ENCODE measurements around the gene SOX15. TPM values are rescaled to one million over a fixed set of nuclear protein-coding genes. Genes with fewer than 3 reads are reported as not detected.
"Not testable (repeated sequence)": the region's sequence is repeated elsewhere in the genome, so short reads cannot be mapped to it uniquely, and the experiment has no call there.

The SOX15 gene
- total RNA-seq, 1 donor from 2014 or later: 18.7 TPM

GRCh38 chr17:7629939-7630571, 40.2 kb upstream of the SOX15 start, which contains the start of gene SHBG:
TSS of gene SHBG (plus strand) at chr17:7630135. CDS start at chr17:7630173, 38 bp downstream.
- TF ChIP-seq, protein P1, sequence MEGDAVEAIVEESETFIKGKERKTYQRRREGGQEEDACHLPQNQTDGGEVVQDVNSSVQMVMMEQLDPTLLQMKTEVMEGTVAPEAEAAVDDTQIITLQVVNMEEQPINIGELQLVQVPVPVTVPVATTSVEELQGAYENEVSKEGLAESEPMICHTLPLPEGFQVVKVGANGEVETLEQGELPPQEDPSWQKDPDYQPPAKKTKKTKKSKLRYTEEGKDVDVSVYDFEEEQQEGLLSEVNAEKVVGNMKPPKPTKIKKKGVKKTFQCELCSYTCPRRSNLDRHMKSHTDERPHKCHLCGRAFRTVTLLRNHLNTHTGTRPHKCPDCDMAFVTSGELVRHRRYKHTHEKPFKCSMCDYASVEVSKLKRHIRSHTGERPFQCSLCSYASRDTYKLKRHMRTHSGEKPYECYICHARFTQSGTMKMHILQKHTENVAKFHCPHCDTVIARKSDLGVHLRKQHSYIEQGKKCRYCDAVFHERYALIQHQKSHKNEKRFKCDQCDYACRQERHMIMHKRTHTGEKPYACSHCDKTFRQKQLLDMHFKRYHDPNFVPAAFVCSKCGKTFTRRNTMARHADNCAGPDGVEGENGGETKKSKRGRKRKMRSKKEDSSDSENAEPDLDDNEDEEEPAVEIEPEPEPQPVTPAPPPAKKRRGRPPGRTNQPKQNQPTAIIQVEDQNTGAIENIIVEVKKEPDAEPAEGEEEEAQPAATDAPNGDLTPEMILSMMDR (conservative IDR thresholded peaks at IDR 0.05; ENCODE audit: low read depth, low read length): no peak
- H3K4me3 ChIP-seq (ENCODE audit: low read depth, low read length): no peak within 1 kb of the TSS
- DNase-seq (ENCODE audit: low read depth): no peak

- peak within 1 kb of the TSS; percentile 90 for H3K4me3 ChIP-seq (ENCODE audit: low read depth, low read length)
- DNase-seq (ENCODE audit: low read depth): peak; percentile 56
- TF ChIP-seq, protein P1 (conservative IDR thresholded peaks at IDR 0.05; ENCODE audit: low read depth, low read length): no peak
Measured at GRCh38 chr17:7627250-7628121, 37.6 kb upstream of the SOX15 start, which contains the start of gene SAT2. TSS of gene SAT2 (minus strand) at chr17:7627821. CDS start at chr17:7627635, 186 bp downstream.

GRCh38 chr17:7626956-7627249, 37.0 kb upstream of the SOX15 start:
- no peak for DNase-seq (ENCODE audit: low read depth)
- TF ChIP-seq, protein P1 (conservative IDR thresholded peaks at IDR 0.05; ENCODE audit: low read depth, low read length): no peak
- H3K4me3 ChIP-seq (ENCODE audit: low read depth, low read length): peak overlapping the region; percentile 90

- DNase-seq (ENCODE audit: low read depth): no peak
- TF ChIP-seq, protein P1 (conservative IDR thresholded peaks at IDR 0.05; ENCODE audit: low read depth, low read length): no peak
- peak overlapping the region; percentile 90 for H3K4me3 ChIP-seq (ENCODE audit: low read depth, low read length)
Measured at GRCh38 chr17:7626307-7626706, 36.4 kb upstream of the SOX15 start.

DNA sequence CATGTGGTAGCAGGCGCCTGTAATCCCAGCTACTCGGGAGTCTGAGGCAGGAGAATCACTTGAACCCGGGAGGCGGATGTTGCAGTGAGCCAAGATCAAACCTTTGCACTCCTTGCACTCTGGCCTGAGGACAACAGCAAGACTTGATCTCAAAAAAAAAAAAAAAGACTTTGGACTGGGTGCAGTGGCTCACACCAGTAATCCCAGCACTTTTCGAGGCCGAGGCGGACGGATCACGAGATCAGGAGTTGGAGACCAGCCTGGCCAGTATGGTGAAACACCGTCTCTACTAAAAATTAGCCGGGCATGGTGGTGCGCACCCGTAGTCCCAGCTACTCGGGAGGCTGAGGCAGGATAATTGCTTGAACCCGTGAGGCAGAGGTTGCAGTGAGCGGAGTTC, 35.9 kb upstream of the SOX15 start:
- not testable (repeated sequence) for H3K4me3 ChIP-seq (ENCODE audit: low read depth, low read length); DNase-seq (ENCODE audit: low read depth)

DNA sequence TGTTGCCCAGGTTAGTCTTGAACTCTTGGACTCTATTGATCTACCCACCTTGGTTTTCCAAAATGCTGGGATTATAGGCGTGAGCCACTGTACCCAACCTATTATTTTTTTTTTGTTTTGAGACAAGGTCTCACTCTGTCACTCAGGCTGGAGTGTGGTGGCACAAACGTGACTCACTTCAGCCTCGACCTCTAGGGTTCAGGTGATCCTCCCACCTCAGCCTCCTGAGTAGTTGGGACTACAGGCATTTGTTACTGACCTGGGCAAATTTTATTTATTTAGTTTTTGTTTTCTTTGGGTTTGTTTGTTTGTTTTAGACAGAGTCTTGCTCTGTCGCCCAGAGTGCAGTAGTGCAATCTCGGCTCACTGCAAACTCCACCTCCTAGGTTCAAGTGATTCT, 33.8 kb upstream of the SOX15 start:
- TF ChIP-seq, protein P1 (conservative IDR thresholded peaks at IDR 0.05; ENCODE audit: low read depth, low read length): no peak
- DNase-seq (ENCODE audit: low read depth): no peak
- H3K4me3 ChIP-seq (ENCODE audit: low read depth, low read length): no peak overlapping the region

DNA sequence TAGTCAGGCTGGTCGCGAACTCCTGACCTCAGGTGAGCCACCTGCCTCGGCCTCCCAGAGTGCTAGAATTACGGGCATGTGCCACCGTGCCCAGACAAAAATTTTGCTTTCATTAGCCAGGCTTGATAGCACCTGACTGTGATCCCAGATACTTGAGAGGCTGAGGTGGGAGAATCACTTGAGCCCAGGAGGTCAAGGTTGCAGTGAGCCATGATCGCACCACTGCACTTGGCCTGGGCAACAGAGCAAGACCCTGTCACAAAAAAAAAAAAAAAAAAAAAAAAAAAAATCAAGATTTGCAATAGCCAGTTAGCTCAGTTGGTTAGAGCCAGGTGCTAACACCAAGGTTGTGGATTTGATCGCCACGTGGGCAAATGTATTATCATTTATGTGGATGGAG, 30.9 kb upstream of the SOX15 start:
- no peak overlapping the region for H3K4me3 ChIP-seq (ENCODE audit: low read depth, low read length)
- TF ChIP-seq, protein P1 (conservative IDR thresholded peaks at IDR 0.05; ENCODE audit: low read depth, low read length): no peak
- no peak for DNase-seq (ENCODE audit: low read depth)

Measured in epithelial cell of proximal tubule (primary cell).